HCT116 (cell line): ENCODE measurements around the gene SPIB. TPM values are rescaled to one million over a fixed set of nuclear protein-coding genes. Genes with fewer than 3 reads are reported as not detected.

Experiments used
- ATAC-seq: fragments of 200-7000 bp; cut with Tn5 transposase; 2 replicates; pipeline ENCODE4 v1.9.1; 2020; ENCODE audit warnings: mild to moderate bottlenecking, moderate library complexity
- BruUV-seq: library from RNA; stranded (reverse); fragments of 400-500 nt; replicated peaks from 2 replicates; lab custom pipeline; 2021; lab: Mats Ljungman, UMichigan
- CTCF ChIA-PET: fragments of 300-600 bp; sonication (Branson Sonifier 250); formaldehyde crosslinking; loops from one replicate; lab custom pipeline; 2021; ENCODE audit warnings: antibody characterized with exemption; lab: Charles Lee
- POLR2A ChIA-PET: fragments of 300-600, 350-600 bp; sonication (Branson Sonifier 250); formaldehyde crosslinking; loops from one replicate; lab custom pipeline; 2021; ENCODE audit warnings: antibody characterized with exemption; lab: Charles Lee
- RAD21 ChIA-PET, 2 experiments: fragments of 300-600 bp; sonication (Branson Sonifier 250); formaldehyde crosslinking; loops; one replicate each; lab custom pipeline; 2023; ENCODE audit warnings: low total read pairs in 2 of 2; ENCODE audit not compliant: uncharacterized antibody in 2 of 2, unreplicated experiment in 2 of 2, low non-redundant PET in 1 of 2; lab: Charles Lee
- DNase-seq: peaks from one replicate; pipeline ENCODE4 v3.0.0-alpha.2; 2010; ENCODE audit warnings: low read depth, low spot score
- H2AFZ ChIP-seq: fragments of 200-600 bp; shearing (Covaris generic), sonication (generic); 2 replicates; pipeline ENCODE4 v1.6.1; 2017; ENCODE audit warnings: low read depth, mixed run types, mixed read lengths, antibody characterized with exemption, low read length; ENCODE audit not compliant: poor library complexity, severe bottlenecking
- H3K27ac ChIP-seq: 2 replicates; pipeline ENCODE4 v1.5.1; 2012; ENCODE audit warnings: low read depth, low read length
- H3K27me3 ChIP-seq: fragments of 200-600 bp; sonication (generic); 2 replicates; pipeline ENCODE4 v1.6.1; 2016; ENCODE audit warnings: mixed run types, low read length, mixed read lengths; ENCODE audit not compliant: insufficient read depth
- H3K36me3 ChIP-seq, 2 experiments: fragments of 200-500 bp in 1 of 2; fragments of 200-600 bp in 1 of 2; sonication (Bioruptor generic) in 1 of 2; sonication (generic) in 1 of 2; 2 replicates each; pipeline versions ENCODE4 v1.5.1 to v1.6.1; 2014 to 2016; ENCODE audit warnings: low read length in 2 of 2, inconsistent platforms in 1 of 2, mixed read lengths in 1 of 2, mixed run types in 1 of 2; ENCODE audit not compliant: insufficient read depth in 2 of 2, control insufficient read depth in 1 of 2
- H3K4me1 ChIP-seq, 2 experiments: fragments of 200-600 bp in 1 of 2; sonication (generic) in 1 of 2; 2 replicates each; pipeline versions ENCODE4 v1.5.1 to v1.6.1; 2012 to 2017; ENCODE audit warnings: low read length in 2 of 2, inconsistent platforms in 1 of 2, mild to moderate bottlenecking in 1 of 2, mixed read lengths in 1 of 2, mixed run types in 1 of 2, moderate library complexity in 1 of 2; ENCODE audit not compliant: insufficient read depth in 2 of 2, control insufficient read depth in 1 of 2
- H3K4me2 ChIP-seq: fragments of 200-600 bp; sonication (generic); 2 replicates; pipeline ENCODE4 v1.6.1; 2017; ENCODE audit warnings: mixed run types, low read length, mixed read lengths
- H3K4me3 ChIP-seq, 2 experiments: fragments of 200-600 bp in 1 of 2; sonication (generic) in 1 of 2; replicated peaks in 1 of 2; 2 replicates each; pipeline ENCODE4 v1.5.1; 2011 to 2016; ENCODE audit warnings: low read length in 2 of 2, control low read depth in 1 of 2, low read depth in 1 of 2, mild to moderate bottlenecking in 1 of 2, mixed read lengths in 1 of 2, mixed run types in 1 of 2
- H3K79me2 ChIP-seq: fragments of 200-600 bp; sonication (generic); 2 replicates; pipeline ENCODE4 v1.6.1; 2017; ENCODE audit warnings: mild to moderate bottlenecking, mixed run types, low read length, moderate library complexity, mixed read lengths; ENCODE audit not compliant: insufficient read depth
- H3K9ac ChIP-seq: fragments of 200-600 bp; sonication (generic); 2 replicates; pipeline ENCODE4 v1.6.1; 2016; ENCODE audit warnings: low read length, mixed read lengths
- H3K9me2 ChIP-seq: fragments of 200-600 bp; sonication (generic), shearing (Covaris generic); 2 replicates; pipeline ENCODE4 v1.6.1; 2017; ENCODE audit warnings: mixed run types, mild to moderate bottlenecking, moderate library complexity; ENCODE audit not compliant: insufficient read depth
- H3K9me3 ChIP-seq, 2 experiments: fragments of 200-500 bp in 1 of 2; fragments of 200-600 bp in 1 of 2; sonication (Bioruptor generic) in 1 of 2; sonication (generic) in 1 of 2; 2 replicates each; pipeline ENCODE4 v1.6.1; 2014 to 2017; ENCODE audit warnings: low read length in 2 of 2, mixed read lengths in 2 of 2, inconsistent platforms in 1 of 2, low read depth in 1 of 2, mild to moderate bottlenecking in 1 of 2, mixed run types in 1 of 2, moderate library complexity in 1 of 2; ENCODE audit not compliant: control insufficient read depth in 1 of 2, insufficient read depth in 1 of 2
- H4K20me1 ChIP-seq: fragments of 200-600 bp; sonication (generic), shearing (Covaris generic); 2 replicates; pipeline ENCODE4 v1.6.1; 2017; ENCODE audit warnings: mixed run types, mild to moderate bottlenecking, moderate library complexity; ENCODE audit not compliant: insufficient read depth
- ATF3 ChIP-seq: IDR thresholded peaks from 2 replicates; pipeline ENCODE4 v1.6.1; 2012
- CEBPB ChIP-seq: IDR thresholded peaks from 2 replicates; pipeline ENCODE4 v1.6.1; 2012; ENCODE audit warnings: low read depth
- EGR1 ChIP-seq: IDR thresholded peaks from 2 replicates; pipeline ENCODE4 v1.6.1; 2012; ENCODE audit warnings: low read depth
- EZH2 ChIP-seq: fragments of 200-600 bp; sonication (generic); IDR thresholded peaks from 2 replicates; pipeline ENCODE4 v1.6.1; 2017; ENCODE audit warnings: antibody characterized with exemption, mixed run types
- EZH2phosphoT487 ChIP-seq: fragments of 200-600 bp; IDR thresholded peaks from 2 replicates; pipeline ENCODE4 v1.6.1; 2018; ENCODE audit warnings: antibody characterized with exemption, borderline replicate concordance
- MAX ChIP-seq: IDR thresholded peaks from 2 replicates; pipeline ENCODE4 v1.6.1; 2012
- RAD21 ChIP-seq: IDR thresholded peaks from 2 replicates; pipeline ENCODE4 v1.6.1; 2012; ENCODE audit warnings: low read depth, mild to moderate bottlenecking
- REST ChIP-seq: IDR thresholded peaks from 2 replicates; pipeline ENCODE4 v1.6.1; 2012; ENCODE audit warnings: low read depth
- SIN3A ChIP-seq: IDR thresholded peaks from 2 replicates; pipeline ENCODE4 v1.6.1; 2012; ENCODE audit warnings: low read depth
- SP1 ChIP-seq: IDR thresholded peaks from 2 replicates; pipeline ENCODE4 v1.6.1; 2012; ENCODE audit warnings: low read depth
- TCF7L2 ChIP-seq: IDR thresholded peaks from 2 replicates; pipeline ENCODE4 v1.7.0; 2011; ENCODE audit warnings: borderline replicate concordance, inconsistent platforms; ENCODE audit not compliant: insufficient read depth, insufficient read length; ENCODE audit errors: extremely low read depth
- YY1 ChIP-seq: IDR thresholded peaks from 2 replicates; pipeline ENCODE4 v1.6.1; 2011; ENCODE audit warnings: low read length, low read depth, moderate library complexity, mild to moderate bottlenecking; ENCODE audit not compliant: insufficient replicate concordance; ENCODE audit errors: extremely low read depth
- ZBTB33 ChIP-seq: IDR thresholded peaks from 2 replicates; pipeline ENCODE4 v1.6.1; 2011; ENCODE audit warnings: mild to moderate bottlenecking, low read length, moderate library complexity; ENCODE audit not compliant: insufficient replicate concordance; ENCODE audit errors: extremely low read depth
- ZNF274 ChIP-seq: fragments of 200-500 bp; sonication (Bioruptor generic); IDR thresholded peaks from 2 replicates; pipeline ENCODE4 v1.6.1; 2014; ENCODE audit warnings: mild to moderate bottlenecking, low read depth, low read length, inconsistent platforms
- intact Hi-C: fragments of 100-400 bp; cut with micrococcal nuclease; formaldehyde crosslinking; loops from 2 replicates; pipeline ENCODE4 v1.10.0; 2022
- total RNA-seq: library from RNA; stranded (reverse); gene quantifications from one replicate; pipeline ENCODE4 v1.2.1, GENCODE V29; 2021; ENCODE audit not compliant: unreplicated experiment

SPIB gene
- total RNA-seq, 1 experiment from 2014 or later = 0.96 TPM

GRCh38 chr19:50412419-50412818 lies 6.3 kb upstream of the SPIB start:
- Histone ChIP-seq H3K27me3 (no peaks in the 10 kb centered on the region), H3K9ac (no peak overlapping the region), H3K9me2 (no peaks in the 10 kb centered on the region), H4K20me1 (no peaks in the 10 kb centered on the region), H3K27ac (no peak overlapping the region), H3K4me2 (no peak overlapping the region), H3K36me3 (peaks cover 8 to 17% of the 10 kb centered on the region in 2 experiments), H3K4me1 (no peaks in the 10 kb centered on the region), H2AFZ (no peak overlapping the region), H3K9me3 (no peaks in the 10 kb centered on the region), H3K4me3 (no peak overlapping the region), H3K79me2 (no peaks in the 10 kb centered on the region)
- POLR2A ChIA-PET = no interaction called here
- CTCF ChIA-PET = no interaction called here
- intact Hi-C loops = no loop called here
- BruUV-seq = no TSS peak
- no peak for ATAC-seq
- RAD21 ChIA-PET = no interaction called here
- TF ChIP-seq YY1 = no peak
- no peak for TF ChIP-seq CEBPB
- TF ChIP-seq REST = no peak
- TF ChIP-seq ZBTB33 = no peak
- TF ChIP-seq TCF7L2 = no peak
- no peak for TF ChIP-seq EGR1
- TF ChIP-seq EZH2phosphoT487 = no peak
- TF ChIP-seq SP1 = no peak
- TF ChIP-seq EZH2 = no peak
- TF ChIP-seq SIN3A = no peak
- TF ChIP-seq ATF3 = no peak
- no peak for TF ChIP-seq MAX
- TF ChIP-seq ZNF274 = no peak
- TF ChIP-seq RAD21 = no peak
- TF ChIP-seq, all 23 proteins: peak for 0
- DNase-seq = no peak
